Gastroesophageal sphincter (tissue), 4 donors: ENCODE data around the gene ATP5ME. TPM values are rescaled to one million over a fixed set of nuclear protein-coding genes. Genes with fewer than 3 reads are reported as not detected.

ENCODE experiments used
- ATAC-seq: fragments of 150-250 bp; one replicate; pipeline ENCODE4 v1.9.1; 2016; ENCODE audit warnings: mild to moderate bottlenecking, moderate library complexity
- H3K27ac ChIP-seq, 4 donors: fragments of 200-600 bp; sonication (generic) in 3 of 4; 1 replicate in 3 of 4; 2 replicates in 1 of 4; pipeline ENCODE4 v1.5.1; 2016 to 2019
- H3K27me3 ChIP-seq: fragments of 200-600 bp; sonication (generic); one replicate; pipeline ENCODE4 v1.5.1; 2019
- H3K36me3 ChIP-seq, 2 donors: fragments of 200-600 bp; sonication (generic); one replicate each; pipeline ENCODE4 v1.5.1; 2019; ENCODE audit warnings: control low read depth in 1 of 2
- H3K4me1 ChIP-seq, 3 donors: fragments of 200-600 bp; sonication (generic); 1 replicate in 2 of 3; 2 replicates in 1 of 3; pipeline ENCODE4 v1.5.1; 2016 to 2019; ENCODE audit warnings: control low read depth in 2 of 3
- H3K4me3 ChIP-seq, 2 donors: fragments of 200-600 bp; sonication (generic); one replicate each; pipeline ENCODE4 v1.5.1; 2019; ENCODE audit warnings: mild to moderate bottlenecking in 1 of 2, moderate library complexity in 1 of 2
- H3K9me3 ChIP-seq, 3 donors: fragments of 200-600 bp; sonication (generic); one replicate each; pipeline ENCODE4 v1.5.1; 2017 to 2019; ENCODE audit warnings: control low read depth in 2 of 3
- CTCF ChIP-seq, 4 experiments: fragments of 200-600 bp in 2 of 4; fragments of 450-650 bp in 2 of 4; sonication (generic) in 1 of 4; IDR thresholded peaks; one replicate each; pipeline ENCODE4 v1.5.1; 2017 to 2019; ENCODE audit warnings: antibody characterized with exemption in 4 of 4, mild to moderate bottlenecking in 2 of 4, moderate library complexity in 2 of 4
- EP300 ChIP-seq: sonication (generic); formaldehyde crosslinking; IDR thresholded peaks from one replicate; pipeline ENCODE4 v1.6.1; 2017; ENCODE audit warnings: antibody characterized with exemption, mild to moderate bottlenecking
- POLR2A ChIP-seq, 2 donors: fragments of 450-650 bp; IDR thresholded peaks; one replicate each; pipeline ENCODE4 v1.6.1; 2017; ENCODE audit warnings: antibody characterized with exemption in 2 of 2, mild to moderate bottlenecking in 2 of 2, moderate library complexity in 1 of 2
- POLR2AphosphoS5 ChIP-seq: sonication (generic); formaldehyde crosslinking; IDR thresholded peaks from one replicate; pipeline ENCODE4 v1.6.1; 2017; ENCODE audit warnings: antibody characterized with exemption
- WGBS, 2 donors: methylation state at CpG; one replicate each; pipeline ENCODE4 v1.1.5; 2018; ENCODE audit warnings: low coverage in 1 of 2; 5-methylcytosine and 5-hydroxymethylcytosine counted together
- total RNA-seq, 4 donors: library from RNA; depleted of rRNA; stranded (reverse); fragments of >200 nt; gene quantifications; one replicate each; pipeline ENCODE4 v1.1.0, GENCODE V29; 2016

ATP5ME gene
- total RNA-seq, 4 donors from 2014 or later = 56.9 to 116 (median 106) TPM

GRCh38 chr4:682490-683172 is 8.6 kb upstream of the ATP5ME start:
- H3K27ac ChIP-seq = no peak overlapping the region

DNA sequence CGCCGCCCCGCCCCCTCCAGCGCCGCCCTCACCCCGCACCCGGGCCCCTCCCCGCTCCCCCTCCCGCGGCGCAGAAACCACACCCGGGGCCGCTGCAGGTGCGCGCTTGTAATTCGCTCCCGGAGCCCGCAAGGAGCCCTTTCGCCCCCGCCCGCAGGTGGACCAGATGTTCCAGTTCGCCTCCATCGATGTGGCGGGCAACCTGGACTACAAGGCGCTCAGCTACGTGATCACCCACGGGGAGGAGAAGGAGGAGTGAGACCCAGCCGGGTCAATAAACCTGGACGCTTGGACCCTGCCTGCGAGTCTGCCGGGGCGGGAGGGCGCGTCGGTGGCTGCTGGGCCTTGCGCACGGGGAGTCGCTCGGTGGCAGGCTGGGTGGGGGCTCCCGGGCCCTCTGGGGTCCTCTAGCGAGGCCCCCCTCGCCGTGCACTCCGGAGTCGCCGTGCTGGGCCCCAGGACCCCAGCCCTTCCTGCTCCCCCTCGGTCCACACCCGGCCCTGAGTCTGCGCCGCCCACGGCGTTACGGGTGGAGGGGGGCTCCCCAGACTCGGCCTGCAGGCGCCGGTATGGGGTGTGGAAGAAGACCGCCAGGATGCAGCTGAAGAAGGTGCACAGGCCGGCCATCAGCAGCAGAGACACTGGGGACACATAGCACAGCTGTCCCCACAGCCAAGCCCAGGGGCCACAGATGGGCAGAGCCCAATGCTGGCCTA is 7.8 kb upstream of the ATP5ME start:
- no peak for TF ChIP-seq POLR2A (IDR thresholded peaks at IDR 0.05)
- no peak for TF ChIP-seq CTCF (IDR thresholded peaks at IDR 0.05)
- TF ChIP-seq POLR2AphosphoS5 = no peak
- TF ChIP-seq EP300 = no peak

More at GRCh38 chr4:682490-683172, 8.6 kb upstream of the ATP5ME start:
- WGBS, 2 donors = 96% methylated on average over 5 of the region's 23 CpGs; no CpG with 5 or more reads in 1 of the 2 donors
- H3K4me3 ChIP-seq = no peak overlapping the region
- H3K36me3 ChIP-seq = no peaks in the 10 kb centered on the region
- peaks cover 0 to 50% (median 23%) of the 10 kb centered on the region in 3 donors for H3K4me1 ChIP-seq
- TF ChIP-seq POLR2A (IDR thresholded peaks at IDR 0.05) = no peak
- TF ChIP-seq POLR2AphosphoS5 = no peak
- no peak for TF ChIP-seq EP300
- no peak for TF ChIP-seq CTCF (IDR thresholded peaks at IDR 0.05)
- H3K27me3 ChIP-seq = peaks cover 79% of the 10 kb centered on the region
- ATAC-seq = no peak
- no peaks in the 10 kb centered on the region for H3K9me3 ChIP-seq

GRCh38 chr4:680928-681645 is 7.0 kb upstream of the ATP5ME start:
- WGBS, 2 donors = 0% methylated on average over 9 of the region's 62 CpGs; no CpG with 5 or more reads in 1 of the 2 donors
- H3K36me3 ChIP-seq = no peaks in the 10 kb centered on the region
- peak overlapping the region; percentile 21 to 55 for H3K4me3 ChIP-seq
- ATAC-seq = peak; percentile 75
- peaks cover 67% of the 10 kb centered on the region for H3K27me3 ChIP-seq
- peaks cover 0 to 38% (median 14%) of the 10 kb centered on the region in 3 donors for H3K4me1 ChIP-seq
- H3K27ac ChIP-seq = peak overlapping the region in 3 of 4 donors; percentile 7 to 53 (median 50)
- no peaks in the 10 kb centered on the region for H3K9me3 ChIP-seq
- TF ChIP-seq CTCF (IDR thresholded peaks at IDR 0.05) = no peak
- no peak for TF ChIP-seq POLR2AphosphoS5
- TF ChIP-seq POLR2A (IDR thresholded peaks at IDR 0.05) = no peak
- no peak for TF ChIP-seq EP300

More for the DNA sequence above, 7.8 kb upstream of the ATP5ME start:
- H3K27me3 ChIP-seq = peaks cover 73% of the 10 kb centered on the region
- H3K36me3 ChIP-seq = no peaks in the 10 kb centered on the region
- no peak overlapping the region for H3K4me3 ChIP-seq
- no CpG with 5 or more reads among the region's 58 CpGs for WGBS, 2 donors
- ATAC-seq = peak; percentile 13
- no peaks in the 10 kb centered on the region for H3K9me3 ChIP-seq
- H3K4me1 ChIP-seq = peaks cover 0 to 42% (median 19%) of the 10 kb centered on the region in 3 donors
- no peak overlapping the region for H3K27ac ChIP-seq

- no peak for ATAC-seq
- Histone ChIP-seq H3K27me3 (peaks cover 67% of the 10 kb centered on the region), H3K4me1 (peaks cover 0 to 44% (median 15%) of the 10 kb centered on the region in 3 donors), H3K9me3 (no peaks in the 10 kb centered on the region), H3K27ac (peak overlapping the region in 3 of 4 donors; percentile 7 to 53 (median 50)), H3K4me3 (peak overlapping the region in 1 of 2 donors; percentile 55), H3K36me3 (no peaks in the 10 kb centered on the region)
- WGBS, 2 donors = no CpG with 5 or more reads among the region's 17 CpGs
- TF ChIP-seq POLR2AphosphoS5 (no peak), CTCF (IDR thresholded peaks at IDR 0.05) (no peak), EP300 (no peak), POLR2A (IDR thresholded peaks at IDR 0.05) (no peak)
Observed at GRCh38 chr4:680551-680927, 6.5 kb upstream of the ATP5ME start.
